Measurements from ENCODE around the gene TBC1D17.

Gene TBC1D17

DNA sequence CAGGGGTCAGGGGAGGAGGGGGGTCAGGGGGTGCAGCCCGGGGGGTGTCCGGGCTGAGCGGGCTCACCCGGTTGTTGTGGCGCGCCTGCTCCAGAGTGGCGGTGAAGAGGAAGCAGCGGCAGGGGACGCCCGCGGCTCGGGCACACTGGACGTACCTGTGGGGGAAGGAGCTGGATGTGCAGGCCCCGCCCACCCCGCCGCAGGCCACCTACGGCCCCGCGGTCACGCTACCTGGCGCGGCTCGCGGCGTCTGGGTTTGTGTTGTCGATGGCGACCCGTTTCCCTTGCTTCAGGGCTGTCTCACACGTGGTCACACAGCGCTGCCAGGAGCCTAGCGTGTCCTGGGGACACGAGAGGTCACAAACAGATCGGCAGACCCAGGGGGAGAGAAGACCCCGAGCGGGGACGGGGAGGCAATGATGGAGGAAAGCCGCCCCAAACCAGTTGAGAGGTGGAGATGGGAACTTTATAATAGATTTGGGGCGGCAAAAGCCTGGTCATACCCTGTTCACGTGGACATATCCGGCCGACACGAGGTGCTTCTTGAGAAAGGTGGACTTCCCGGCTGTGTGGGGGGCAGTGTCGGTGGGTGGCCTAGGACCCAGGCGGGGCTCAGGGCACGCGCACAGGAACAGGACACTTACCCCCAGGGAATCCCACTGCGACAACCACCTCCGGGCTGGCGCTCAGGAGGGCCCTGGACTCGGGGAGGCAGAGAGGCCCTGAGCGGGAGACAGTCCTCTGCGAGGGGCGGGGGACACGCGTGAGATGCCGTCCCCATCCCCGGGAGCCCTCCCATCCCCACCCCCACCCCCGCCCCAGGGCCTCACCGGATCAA is 15.7 kb upstream of the TBC1D17 start:
- no peak for DNase-seq (ENCODE audit: low read depth in 2 of 2)

DNA sequence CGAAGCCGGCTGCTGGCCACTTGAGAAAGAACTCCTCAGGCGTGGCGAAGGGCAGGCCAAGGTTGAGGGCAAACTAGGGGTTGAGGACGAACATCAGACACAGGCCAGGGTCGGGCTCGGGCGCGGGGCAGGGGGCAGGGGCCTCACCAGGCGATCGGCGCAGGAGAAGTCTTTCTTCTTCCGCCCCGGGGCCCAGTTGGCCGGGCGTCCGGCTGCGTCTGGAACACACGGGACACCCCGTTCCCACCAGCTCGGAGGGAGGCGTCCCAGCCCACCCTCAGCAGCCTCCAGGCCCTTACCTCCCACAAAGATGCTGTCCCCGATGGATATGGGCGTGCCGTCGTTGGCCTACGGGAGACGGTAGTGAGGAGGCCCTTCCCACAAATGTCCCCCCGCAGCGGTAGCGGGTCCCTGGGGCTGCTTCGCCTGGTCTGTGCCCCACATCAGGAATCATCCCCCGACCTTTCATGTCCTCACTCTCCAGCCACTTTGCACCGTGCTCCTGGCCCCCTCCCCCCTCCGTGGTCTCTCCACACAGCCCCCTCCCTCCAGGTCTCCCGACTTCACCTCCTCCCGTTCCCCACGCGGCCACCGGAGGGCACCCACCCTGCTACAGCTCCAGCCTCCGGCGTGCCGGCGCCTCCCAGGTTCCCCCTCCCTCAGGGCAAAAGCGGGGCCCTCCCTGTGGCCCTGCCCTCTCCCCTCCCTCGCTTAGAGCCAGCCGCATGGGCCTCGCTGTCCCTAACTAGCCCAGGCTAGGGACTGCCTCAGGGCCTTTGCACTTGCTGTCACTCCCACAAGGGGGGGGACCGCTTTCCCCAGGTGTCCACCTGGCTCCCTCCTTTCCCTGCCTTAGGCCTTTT is 14.9 kb upstream of the TBC1D17 start:
- no peak for DNase-seq (ENCODE audit: low read depth in 2 of 2)

DNA sequence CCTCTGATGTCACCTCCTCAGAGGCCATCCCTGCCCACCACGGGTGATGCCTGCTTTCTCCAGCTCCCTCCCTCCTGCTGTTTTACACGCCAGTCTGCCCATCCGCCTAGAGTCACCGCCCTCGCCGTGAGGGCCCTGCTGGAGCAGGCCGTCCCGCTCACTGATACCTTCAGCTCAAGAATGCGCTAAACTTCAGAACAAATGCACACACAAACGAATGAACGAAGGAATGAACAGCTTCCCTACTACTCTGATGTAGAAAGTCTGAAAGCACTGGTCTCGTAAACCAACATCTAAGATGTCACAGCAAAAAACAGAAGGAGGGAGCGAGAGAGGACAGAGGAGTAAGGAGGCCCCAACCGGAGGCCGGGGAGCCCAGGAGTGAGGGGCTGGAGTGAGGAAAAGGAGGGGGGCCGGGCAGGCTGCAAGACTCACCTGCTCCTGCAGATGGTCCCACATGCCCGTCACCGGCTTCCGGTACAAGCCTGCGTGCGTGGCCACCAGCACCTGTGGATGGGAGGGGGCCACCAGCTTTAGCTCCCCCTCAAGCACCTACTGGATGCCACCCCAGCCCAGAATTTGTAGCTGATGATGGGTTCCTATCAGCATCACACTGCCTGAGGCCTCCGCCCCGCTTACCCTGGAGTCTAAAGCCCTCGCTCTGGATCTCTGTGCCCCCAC is 14.1 kb upstream of the TBC1D17 start:
- DNase-seq (ENCODE audit: low read depth in 2 of 2) = no peak

DNA sequence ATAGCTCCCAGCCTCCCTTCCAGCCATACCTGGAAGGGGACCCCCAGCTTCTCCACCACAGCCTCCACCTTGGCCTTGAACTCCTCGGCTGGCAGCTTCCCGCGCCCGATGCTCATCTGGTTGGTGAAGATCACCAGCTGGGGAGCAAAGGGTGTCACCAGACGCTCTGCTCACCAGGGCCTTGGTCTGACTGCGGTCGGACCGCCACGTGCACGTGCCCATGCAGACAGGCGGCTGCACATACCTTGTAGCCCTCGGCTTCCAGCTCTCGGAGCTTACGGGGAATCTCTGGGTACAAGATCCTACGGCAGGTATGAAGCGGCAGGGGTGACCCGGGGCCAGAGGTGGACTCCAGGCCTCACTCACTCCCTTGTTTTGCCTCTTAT is 13.6 kb upstream of the TBC1D17 start:
- DNase-seq (ENCODE audit: low read depth in 2 of 2) = no peak

DNA sequence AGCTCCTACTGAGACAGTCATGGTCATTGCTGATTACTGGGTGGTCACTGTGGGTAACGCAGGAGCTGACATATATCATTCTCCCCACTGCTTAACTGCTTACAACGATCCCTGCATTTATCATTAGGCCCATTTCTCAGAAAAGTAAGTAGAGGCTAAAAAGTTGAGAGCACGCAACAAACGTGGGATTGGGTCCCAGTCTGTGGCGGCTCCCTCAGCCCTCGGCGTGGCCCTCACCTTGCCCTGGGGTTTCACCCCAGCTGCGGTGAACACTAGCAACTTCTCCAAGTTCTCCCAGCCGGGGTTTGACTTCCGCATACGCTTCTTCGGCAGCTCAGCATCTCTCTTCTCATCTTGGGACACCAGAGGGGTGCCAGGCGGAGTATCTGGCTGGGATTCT is 12.6 kb upstream of the TBC1D17 start:
- DNase-seq (ENCODE audit: low read depth in 2 of 2) = no peak

DNA sequence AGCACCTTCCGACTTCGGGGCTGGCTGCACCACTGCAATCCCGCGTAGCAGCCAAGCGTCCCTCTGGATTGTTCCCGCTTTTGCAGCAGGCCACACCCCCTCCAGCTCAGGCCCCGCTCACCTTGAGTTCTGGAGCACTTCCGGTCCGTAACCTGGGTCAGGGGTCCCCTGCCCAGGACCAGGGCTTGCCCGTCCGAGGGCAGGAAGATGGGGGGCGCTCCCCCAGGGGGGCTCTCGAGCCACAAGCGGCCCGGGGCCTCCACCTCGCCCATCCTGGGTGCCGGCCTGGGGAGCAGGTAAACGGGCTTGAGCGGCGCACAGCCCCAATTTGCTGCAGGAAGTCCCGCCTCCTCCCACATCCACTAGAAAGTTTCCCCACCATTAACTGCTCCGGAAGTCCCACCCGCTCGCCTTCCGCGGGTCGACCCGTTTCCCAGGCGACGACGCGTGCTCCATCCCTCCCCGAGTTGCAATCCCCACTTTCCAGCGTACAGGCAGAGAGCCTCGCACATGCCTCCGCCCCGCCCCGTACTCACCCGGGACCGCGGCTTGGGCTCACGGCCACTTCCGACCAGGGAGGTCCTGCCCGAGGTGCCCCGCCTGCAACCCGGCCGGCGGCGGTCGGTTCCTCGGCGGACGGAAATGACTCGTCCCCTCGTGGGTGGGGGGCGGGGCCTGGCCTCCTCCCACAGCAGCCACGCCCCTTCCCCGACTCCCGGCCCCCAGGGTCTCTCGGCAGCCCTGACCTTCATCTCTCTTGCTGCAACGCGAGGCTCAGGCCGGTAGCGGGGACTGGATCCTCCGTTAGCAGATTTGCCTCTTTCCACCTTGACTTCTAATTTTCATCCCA is 10.3 kb upstream of the TBC1D17 start, which contains the start of gene PNKP:
PNKP (minus strand) TSS at position 644 of the 850 bp plus-strand sequence; CDS start at position 272, 372 bp downstream.
- peak; percentile 81 to 92 for DNase-seq (ENCODE audit: low read depth in 2 of 2)

DNA sequence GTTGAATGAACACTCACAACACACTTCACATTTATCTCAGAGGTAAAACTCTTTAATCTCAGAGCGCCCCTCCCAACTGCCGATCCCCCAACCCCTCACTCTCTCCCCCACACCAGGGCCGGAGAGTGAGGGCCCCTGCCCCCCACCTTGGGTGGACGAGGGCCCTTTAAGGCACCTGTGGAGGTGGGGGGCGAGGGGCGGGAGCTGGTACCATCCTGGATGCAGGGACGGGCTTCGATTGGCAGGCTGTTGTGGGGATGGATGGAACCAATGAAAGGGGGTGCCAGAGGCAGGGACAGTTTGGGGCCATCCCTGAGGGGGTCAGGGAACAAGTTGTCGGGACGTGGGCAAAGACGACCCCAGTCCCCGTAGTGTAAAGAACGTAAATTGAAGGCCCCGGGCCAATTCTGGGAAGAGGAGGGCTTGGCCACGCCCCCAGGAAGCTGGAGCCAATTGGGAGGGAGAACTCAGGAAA is 8.5 kb upstream of the TBC1D17 start:
- no peak for DNase-seq (ENCODE audit: low read depth in 2 of 2)

DNA sequence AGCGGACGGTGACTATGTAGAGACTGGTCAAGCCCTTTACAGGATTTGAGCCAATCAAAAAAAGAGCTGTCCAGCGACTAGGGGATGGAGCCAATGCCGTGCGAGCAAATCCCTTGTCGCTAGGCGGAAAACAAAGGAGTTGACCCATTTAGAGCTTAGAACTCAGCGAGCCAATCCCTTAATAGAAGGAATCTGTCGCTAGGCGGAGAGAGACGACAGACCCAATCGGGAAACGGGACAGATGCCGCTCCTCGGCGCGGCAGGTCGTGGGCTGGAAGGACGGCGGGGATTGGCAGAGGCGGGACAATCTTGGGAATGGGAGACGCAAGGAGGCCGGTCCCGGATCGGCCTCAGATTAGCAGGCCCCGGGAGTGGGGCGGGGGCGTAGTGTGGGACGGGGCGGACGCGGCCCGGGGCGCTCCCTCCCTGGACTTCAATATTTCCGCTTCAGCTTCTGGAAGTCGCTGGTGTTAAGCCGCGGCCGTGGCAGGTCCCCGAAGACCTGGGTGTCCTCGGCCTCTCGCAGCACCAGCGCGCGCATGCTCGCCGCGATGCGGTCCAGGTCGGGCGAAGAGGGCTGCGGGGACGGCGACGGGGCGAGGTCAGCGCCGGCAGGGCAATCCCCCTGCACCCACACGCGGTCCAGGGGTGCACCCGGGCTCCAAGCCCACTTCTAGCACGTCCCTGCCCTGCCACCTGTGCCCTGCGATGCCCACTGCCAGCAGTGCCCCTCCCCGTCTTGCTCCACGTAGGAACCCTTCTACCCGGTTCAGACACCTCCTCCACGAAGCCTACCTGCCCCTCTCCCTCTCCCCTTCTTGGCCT is 7.8 kb upstream of the TBC1D17 start:
- DNase-seq (ENCODE audit: low read depth in 2 of 2) = peak; percentile 82

DNA sequence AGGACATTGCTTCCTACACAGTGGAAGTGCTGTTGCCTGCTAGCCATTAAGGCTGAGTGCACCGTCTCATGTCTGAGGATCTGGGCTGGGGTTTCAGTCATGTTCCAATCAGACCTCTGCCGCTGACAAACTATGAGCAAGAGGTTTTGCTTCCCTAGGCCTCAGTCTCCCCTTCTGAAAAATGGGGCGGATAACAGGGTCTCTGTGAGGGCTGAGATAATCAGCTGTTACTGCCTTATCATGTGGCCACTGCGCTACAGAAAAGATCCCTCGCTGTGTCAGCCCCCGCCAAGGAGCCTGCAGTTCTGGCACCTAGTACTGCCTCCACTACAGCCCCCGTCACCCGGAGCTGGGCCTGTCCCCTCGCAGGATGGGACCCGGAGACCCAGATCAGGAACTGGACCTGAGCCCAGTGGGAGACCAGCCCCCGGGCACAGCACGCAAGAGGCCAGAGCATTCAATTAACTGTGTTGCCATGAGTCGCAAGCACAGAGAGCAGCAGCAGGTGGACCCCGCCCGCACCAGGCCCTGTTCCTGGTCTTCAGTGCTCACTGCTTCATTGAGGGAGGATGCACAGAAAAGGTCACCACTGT is 7.1 kb upstream of the TBC1D17 start:
- DNase-seq (ENCODE audit: low read depth in 2 of 2) = no peak

DNA sequence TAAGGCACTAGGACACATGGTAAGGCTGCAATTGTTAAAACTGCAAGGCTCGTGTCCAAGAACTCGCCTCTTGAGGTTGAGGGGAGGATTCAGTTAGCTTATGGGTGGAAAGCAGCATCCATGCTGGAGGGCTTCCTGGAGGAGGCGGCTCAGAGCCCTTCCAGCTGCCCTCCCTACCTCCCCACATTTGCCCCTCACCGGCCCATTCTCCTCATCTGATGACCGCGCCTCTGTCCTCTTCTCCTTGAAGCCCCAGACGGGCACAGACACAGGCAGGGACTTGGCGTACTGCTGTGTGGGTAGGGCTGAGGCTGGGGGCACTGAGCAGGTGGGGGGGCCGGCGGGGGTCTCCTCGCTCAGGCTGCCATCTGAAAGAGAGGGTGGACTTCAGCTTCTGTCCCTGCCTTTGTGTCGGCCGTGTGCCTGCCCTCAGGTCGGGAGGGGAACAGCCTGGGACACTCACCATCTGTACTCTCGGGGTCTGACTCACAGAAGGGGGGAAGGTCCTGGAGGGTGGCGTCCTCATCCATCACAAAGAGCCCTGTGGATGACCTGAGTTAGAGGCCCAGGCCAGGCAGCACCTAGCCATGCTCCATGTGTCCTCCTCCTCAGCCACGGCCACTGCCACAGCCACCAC is 6.0 kb upstream of the TBC1D17 start:
- no peak for DNase-seq (ENCODE audit: low read depth in 2 of 2)

DNA sequence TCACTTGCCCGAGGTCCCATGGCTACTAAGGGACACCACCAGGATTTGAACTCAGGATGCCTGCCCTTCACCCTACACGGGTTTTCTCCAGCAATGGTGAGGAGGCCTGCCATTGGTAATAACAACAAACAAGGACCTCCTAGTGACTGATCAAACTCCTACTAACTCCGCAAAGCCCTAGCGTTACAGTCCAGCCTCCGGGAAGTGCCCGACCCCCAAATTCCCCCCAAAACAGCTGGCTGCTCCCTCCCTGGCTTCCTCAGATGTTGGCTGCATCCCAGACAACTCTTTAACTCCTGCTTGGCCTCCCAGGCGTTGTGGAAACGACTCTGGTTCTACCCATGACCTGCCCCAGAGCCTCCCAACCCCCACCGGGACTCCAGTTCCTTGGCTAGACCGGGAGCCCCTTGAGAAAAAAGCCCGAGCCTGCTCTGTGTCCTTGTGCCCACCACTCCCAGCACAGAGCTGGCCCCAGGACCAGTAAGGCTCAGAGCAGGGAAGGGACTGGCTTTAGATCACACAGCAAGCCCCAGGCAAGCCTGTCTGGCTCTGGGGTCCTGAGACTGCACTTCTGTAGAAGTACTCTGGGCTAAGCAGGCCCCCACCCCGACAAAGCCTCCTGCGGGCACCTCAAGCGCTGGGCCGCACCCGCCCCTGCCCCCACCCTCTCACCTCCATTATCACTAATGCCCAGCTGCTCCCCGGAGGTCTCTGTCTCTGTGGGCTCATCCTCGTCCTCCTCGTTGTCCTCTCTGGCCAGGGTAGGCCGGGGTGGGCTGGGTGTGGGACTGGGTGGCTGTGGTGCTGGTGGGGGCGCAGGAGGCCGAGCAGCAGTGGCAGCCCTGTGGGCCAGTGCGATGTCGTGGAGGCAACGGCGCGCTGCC is 5.0 kb upstream of the TBC1D17 start:
- no peak for DNase-seq (ENCODE audit: low read depth in 2 of 2)

DNA sequence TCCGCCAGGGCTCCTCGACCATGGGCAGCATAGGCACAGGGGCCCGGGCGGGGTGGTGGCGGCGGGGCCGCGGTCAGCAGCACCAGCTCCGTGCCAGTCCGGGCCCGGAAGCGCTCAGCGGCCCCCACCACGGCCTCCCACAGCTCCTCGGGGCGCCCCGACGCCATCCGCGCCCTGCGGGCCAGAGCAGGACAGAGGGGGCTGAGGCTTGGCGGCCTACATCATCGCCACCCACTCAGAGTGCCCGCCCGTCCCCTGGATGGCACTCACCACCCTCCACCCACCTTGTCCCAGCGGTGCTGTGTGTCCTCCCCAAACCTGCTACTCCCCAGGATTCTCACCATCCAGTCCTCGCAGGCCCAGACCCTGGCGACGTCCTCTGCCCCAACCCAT is 4.4 kb upstream of the TBC1D17 start:
- no peak for DNase-seq (ENCODE audit: low read depth in 2 of 2)

DNA sequence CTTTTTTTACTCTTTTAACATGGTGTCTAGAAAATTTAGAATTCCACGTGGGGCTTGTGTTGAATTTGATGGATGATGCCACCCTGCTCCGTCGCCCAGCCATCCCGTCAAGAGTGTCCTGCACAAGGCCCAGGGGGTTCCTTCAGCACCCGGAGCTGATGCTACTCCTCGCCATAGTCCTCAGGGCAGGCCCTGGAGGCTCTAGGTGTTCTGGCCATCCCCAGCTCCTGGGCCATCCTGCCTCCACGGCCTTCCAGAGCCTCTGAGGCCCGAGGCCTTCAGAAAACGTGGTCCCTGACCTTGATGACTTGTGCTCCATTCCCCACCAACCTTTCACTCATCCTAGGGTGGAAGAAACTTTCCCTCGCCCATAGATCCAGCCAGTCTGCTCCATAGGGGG is 3.7 kb upstream of the TBC1D17 start:
- DNase-seq (ENCODE audit: low read depth in 2 of 2) = no peak

DNA sequence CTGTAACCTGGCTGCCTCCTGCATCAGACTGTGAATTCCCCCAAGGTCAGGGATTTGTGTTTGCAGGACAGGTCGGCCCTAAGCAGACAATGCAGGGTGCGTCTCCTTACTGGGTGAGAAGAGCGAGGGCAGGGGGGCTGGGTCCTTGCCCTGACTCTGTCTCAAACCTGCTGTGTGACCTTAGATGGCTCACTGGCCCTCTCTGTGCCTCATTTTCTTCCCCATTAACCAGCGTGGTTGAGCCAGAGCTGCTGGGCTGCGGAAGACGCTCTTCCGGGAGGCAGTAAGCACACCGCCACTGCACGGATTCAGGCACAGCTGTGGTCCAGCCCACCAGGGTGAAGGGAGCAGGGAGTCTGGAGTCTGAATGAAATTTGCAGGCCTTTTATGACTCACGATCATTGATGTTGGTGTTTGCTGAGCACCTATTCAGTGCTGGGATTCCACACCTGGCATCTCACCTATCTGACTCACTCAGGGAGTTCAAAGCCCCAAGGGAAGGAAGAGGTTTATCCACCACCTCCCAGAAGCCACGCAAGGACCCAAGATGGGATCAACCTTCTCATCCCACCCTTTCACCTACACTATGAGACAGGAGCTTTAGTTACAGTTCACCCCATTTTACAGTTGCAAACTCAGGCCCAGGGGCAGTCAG is 2.9 kb upstream of the TBC1D17 start:
- DNase-seq (ENCODE audit: low read depth in 2 of 2) = no peak

DNA sequence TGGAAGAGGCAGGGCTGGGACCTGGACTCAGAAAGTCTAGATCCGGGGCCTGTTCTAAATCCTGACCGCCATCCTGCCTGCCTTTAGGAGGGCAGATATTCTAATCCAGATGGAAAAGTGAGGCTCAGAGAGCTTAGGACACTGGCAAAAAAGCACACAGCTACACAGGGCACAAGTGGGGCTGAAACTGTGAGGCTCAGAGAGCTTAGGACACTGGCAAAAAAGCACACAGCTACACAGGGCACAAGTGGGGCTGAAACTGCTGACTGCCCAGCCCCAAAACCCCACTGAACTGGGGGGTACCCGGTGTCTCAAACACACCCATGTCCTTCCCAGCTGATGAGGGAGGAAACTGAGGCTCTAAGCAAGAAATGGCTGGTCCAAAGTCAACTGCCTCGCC is 2.3 kb upstream of the TBC1D17 start:
- DNase-seq (ENCODE audit: low read depth in 2 of 2) = no peak

DNA sequence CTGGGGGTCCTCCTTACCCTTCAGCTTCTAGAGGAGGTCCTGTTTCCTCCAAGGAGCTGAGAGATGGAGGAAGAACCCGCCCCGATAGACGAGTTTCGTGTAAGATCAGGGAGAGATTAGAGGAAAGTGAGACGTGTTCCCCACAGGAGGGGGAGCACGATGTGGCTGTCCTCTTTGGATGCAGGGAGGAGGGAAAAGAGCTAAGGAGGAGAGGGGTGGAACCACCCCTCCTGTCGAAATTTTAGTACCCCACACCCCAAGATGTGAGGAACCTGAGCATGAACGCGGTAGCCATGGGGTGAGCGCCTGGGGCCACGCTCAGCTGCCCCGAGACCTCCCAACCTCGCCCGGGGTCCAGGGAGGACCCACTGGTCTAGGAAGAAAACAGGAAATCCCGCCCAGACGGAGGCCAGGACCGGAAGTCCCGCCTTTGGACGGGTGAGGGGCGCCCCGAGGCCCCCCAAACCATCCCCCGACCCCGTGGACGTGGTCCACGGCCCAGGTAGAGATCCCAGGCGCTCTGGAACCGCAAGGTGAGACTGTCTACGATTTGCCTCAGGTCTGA is 1.6 kb upstream of the TBC1D17 start:
- peak in 1 of 2 donors; percentile 39 for DNase-seq (ENCODE audit: low read depth in 2 of 2)

DNA sequence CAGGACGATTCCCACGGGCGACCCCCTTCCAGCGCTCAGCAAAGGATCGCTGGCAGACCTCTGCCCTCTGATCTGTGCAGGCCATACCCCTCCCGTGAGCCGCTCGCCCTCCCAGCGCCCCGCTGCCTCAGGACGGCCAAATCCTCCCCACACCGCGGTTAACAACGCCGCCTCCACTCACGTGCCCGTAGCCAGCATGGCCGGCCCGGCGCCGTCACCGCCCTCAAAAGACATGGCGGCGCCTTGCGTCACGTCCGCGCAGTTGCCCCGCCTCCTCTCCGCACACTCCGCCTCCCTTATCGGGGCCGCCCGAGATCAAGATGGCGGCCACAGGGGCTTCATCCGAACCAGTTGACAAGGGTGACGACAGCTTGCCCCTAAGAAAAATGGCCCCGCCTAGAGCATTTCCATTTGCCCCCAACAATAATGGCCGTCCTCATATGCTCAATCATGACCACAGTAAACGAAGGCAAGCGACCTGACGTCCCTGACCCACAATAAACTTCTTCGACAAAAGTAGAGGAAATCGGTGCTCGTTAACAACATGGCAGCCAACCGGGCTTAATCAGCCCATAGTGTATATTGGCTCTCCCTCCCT is 981 bp upstream of the TBC1D17 start:
- DNase-seq (ENCODE audit: low read depth in 2 of 2) = peak; percentile 95 to 96
